GM21528 (cell line): ENCODE data around the gene REG1B.

ENCODE experiments used
- ATAC-seq: cut with Tn5 transposase; IDR thresholded peaks from one replicate; pipeline ENCODE4 v1.9.1; 2021; ENCODE audit warnings: mild to moderate bottlenecking, moderate library complexity; ENCODE audit not compliant: unreplicated experiment, low FRiP score

REG1B gene, protein sequence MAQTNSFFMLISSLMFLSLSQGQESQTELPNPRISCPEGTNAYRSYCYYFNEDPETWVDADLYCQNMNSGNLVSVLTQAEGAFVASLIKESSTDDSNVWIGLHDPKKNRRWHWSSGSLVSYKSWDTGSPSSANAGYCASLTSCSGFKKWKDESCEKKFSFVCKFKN

DNA sequence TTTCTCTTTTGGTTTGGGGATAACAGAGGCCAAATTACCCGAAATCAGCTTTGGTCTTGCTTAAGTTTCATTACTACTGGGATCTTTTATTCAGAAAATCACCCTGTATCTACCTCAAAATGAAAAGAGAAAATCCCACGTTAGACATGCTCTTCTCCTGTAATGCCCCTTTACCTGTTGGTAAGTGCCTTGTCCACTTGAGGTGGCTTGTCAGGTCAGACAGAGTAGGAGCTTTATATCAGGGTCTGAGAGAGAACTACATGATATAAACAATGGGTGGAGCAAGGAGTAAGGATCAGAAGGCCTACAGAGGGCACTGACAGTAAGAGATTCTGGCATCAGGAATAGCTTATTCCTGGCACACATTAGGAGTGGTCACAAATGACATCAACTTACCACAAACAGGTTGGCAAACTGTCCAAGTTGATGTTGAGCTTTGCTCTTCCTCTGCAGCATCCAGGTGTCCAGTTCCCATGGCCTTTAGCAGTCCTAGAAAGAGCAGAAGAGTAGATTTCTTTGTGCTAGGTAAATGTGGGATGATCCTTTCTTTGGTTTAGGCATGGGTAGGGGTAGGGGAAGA, at the start of gene REG1B:
TSS of gene REG1B (minus strand) at position 209 of the 580 bp plus-strand sequence. CDS start 381 bp downstream, outside the sequence.
- ATAC-seq, result no peak

DNA sequence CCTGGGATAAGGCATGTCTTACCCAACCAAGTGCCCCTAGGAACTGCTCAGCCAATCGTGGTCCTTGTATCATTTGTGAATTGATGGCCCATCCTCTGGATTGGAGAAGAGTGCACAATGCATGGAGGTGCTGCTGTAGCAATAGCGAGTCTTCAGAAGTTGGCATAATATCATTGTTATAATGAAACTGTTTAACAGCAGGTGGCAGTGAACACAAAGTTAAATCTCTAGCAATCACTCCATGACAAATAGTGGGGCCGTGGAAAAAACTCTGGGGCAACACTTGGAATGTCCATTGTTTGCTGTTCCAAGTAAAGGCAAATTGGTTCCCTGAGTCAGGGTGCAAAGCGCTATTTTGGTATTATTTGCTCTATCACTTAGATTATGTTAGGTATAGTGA, 43.9 kb upstream of the REG1B start:
- ATAC-seq, result no peak

DNA sequence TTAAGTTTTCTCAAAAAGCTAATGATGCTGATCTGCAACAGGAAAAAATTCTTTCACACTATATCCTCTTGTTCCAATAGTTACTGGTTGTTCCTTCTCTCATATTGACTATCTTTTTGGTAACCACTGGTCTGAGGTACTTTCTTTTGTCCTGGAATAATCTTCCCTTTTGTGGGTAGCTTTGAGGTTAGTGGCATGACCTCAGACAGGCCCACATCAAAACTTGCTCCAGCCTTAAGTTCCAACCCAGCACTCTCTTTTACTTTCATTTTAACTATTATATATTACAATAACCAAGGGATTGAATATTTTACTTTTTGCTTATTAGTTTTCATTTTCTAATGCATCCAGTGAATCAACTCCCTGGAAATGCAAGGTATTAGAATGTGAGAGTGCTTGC, 42.0 kb upstream of the REG1B start:
- ATAC-seq, result no peak

DNA sequence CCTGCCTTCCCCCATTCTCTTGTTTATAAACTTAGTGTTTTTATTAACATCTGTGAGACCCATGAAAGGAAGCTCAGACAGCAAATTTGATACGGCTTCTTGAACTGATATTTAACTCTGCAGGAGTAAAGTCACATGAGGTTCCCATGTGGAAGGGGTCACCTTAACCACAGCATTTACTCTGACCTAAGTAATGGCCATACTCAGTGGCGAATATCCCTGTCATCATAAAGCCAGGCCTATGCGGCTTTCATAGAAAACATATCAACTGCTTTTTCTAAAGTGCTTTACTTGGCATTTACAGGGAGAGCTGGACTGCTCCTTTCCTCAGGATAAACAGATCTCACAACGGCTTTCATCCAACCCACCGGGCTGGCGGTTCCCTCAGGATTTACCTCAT, 41.5 kb upstream of the REG1B start:
- ATAC-seq, result no peak

DNA sequence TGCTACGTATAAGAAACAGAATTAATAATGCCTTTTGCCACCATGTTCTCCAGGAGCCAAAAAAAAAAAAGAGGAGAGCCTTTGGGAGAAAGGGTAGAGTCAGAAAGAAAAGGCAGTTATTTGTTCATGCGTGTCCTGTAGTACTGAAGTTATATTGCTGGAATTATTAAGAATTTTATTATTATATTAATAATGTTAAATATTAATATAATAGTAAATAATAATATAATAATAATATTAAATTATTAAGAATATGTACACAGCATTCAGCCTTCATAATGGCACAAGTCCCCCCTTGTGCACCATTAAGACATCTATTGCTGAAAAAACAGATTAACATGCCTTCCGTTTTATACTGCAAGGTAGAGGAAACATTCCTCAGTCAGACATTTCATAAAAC, 40.6 kb upstream of the REG1B start:
- no peak for ATAC-seq

DNA sequence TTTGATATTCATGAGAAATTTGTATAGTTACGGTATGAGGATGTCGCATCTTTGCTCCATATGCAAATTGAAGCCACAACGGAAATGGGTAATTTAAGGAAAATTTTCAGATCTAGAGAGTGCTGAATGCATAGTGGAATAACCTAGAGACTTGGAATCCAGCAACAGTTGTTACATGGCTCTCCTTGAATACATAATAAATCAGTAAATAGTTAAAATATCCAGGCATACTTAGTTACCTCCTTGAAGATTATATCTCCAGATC, 37.9 kb upstream of the REG1B start:
- ATAC-seq, result no peak

DNA sequence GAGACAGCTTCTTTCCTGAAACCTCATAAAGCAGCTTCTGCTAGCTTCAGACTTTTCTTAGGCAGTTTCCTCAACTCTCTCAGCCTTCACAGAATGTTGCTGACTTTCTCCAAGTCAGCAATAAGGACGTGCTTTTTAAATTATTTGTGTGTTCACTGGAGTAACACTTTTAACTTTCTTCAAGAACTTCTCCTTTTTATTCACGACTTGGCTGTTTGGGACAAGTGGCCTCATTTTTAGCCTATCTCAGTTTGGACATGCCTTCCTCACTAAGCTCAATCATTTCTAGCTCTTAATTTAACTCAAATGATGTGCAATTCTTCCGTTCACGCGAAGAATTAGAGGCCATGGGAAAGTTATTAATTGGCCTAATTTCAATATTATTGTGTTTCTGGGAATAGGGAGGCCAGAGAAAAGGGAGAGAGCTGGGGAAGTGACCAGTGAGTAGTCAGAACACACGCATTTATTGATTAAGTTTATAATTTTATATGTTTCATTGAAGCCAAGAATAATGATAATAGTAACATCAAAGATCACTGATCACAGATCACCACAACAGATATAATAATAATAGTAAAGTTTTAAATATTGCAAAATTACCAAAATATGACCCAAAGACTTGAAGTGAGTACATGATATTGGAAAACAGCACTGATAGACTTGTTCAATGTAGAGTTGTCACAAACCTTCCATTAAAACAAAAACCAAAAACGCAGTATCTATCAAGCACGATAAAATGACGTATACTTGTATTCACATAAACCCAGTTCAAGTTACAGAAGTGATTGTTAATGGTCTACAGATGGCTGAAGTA, 37.3 kb upstream of the REG1B start:
- ATAC-seq, result no peak

DNA sequence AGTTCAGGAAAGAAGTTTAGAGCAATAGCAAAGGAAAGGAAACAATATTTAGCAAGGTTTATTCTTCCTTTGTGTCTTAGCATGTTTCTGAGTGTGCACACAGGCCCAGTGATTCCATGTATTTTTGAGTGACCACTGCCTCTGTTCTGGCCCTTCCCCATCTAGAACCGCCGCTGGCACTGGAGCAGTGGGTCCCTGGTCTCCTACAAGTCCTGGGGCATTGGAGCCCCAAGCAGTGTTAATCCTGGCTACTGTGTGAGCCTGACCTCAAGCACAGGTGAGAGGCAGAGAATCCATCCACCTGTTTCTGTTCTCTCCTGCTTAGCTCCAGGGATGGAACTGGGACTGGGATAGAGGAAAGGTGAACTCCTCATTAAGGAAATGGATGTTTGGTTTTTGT, 34.9 kb upstream of the REG1B start:
- no peak for ATAC-seq

DNA sequence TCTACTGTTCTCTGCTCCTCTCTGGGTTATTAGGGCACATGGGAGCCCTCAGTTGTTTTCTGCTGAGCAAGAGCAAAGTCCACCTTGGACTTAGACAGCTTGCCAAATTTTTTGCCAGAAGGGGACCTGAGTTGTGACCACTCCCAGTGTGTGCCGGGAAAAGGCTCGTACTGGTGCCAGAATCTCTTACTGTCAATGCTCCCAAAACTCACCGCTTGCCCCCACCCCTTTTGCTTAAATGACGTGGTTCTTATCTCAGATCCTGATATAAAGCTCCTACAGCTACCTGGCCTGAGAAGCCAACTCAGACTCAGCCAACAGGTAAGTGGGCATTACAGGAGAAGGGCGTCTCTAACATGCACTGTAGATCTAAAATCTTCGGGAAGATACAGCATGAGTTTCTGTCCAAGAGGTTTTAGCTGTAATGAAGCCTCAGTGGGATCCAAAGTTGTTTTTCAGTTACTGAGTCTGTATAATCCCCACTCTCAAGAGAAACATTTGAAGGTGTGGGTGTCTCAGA, 32.5 kb upstream of the REG1B start, which contains the start of gene REG1A:
TSS of gene REG1A (plus strand) at position 295 of the 520 bp plus-strand sequence. CDS start 374 bp downstream, outside the sequence.
- ATAC-seq, result no peak

DNA sequence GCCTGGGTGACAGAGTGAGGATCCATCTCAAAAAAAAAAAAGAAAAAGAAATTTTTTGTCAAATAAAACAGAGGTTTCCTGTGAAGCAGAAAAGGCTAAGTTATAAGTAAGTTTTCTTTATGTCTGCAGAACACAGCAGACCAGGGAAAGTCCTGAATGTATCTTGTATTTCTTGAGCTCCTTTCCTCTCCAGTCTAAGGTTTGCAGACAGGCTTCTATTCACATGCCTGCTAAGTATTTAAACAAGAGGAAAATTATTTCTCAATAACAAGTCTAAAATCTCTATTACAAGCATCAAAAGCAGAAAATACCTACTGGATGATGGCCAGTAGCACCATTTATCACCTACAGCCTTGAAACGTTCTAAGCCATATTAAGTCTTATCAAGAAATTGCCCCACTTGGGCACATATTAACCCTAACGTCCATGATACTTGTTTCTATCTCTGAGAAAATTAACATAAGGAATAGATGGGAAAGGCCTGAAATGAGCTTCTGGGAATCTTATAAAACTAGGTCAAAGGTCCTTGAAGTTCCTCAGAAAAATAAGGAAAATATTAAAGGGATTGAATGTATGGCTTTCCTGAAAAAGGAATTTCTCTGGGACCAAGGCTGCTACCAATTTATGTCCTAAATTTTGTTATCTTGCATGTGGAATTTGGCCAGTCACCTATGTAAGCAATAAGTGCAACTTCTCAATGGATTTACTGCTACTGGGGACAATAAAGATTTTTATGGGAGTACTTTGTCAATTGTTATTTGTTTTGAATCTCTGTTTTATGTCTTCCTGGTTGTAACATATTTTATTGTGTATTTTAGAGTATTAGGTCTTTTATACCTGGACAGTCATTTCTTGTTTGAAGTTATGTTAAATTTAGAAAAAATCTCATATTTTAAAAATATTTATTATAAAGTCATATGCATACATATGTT, 29.5 kb upstream of the REG1B start:
- no peak for ATAC-seq

DNA sequence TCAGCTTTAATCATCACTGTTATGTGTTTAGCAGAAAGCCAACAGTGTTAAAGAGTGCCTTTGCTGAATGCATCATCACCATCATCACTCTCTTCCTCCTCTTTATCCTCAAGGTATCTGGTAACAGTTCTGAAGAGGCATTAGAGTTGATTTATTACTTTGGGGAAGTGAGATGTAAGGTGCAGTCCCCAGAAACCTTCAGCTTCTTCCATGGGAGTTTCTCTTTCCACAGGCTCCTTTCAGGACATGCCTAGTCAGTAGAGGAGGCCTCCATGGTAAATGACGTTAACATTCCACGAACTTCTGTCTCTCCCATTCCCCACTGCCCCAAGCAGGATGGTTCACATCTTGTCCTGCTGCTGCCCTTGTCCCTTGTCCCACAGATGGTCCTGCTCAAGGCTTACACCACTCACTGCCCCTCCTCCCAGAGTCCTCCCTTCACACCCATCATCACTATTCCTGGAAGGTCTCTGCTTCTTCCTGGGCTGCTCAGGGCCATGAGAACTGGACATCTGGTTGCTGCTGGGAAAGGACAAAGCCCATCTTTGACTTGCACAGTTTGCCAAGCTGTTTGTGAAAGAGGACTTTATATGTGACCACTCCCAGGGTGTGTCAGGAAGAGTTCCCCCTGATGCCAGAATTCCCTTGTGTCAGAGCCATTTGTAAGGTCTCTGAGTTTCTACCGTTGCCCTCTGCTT, 27.2 kb upstream of the REG1B start:
- no peak for ATAC-seq

DNA sequence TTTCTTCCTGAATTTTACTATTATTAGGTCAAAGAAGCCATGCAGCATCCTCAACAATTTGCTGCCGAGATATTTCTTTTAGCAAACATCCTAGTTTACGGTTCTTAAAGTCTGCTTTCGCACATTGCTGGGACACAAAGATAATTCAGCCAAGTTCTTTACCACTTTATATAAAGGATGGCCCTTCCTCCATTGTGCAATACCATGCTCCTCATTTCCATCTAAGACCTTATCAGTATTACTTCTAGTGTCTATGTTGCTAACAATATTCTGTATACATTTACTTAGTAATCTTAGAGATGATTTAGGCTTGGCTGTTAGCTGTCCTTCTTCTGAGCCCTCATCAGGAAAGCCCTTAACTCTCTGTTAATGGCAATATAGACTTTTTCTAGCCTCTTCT, 24.5 kb upstream of the REG1B start:
- ATAC-seq, result no peak

DNA sequence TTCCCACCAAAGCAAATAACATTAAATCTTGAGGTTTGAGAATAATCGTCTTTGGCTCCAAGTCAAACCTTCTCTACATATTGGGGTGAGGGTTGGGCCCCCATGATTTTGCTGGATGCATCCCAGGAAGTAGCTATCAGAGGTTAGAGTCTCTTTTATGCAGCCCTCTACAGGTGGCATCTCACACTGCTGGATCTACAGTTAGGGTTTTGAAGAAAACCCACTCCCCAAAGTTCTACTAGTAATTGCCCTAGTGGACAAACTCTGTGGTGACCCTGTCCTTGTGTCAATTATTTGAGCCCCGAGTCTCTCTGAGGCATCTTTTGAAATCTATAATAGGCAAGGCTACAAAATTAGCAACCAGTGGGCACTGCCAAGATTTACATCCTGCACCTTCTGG, 17.5 kb upstream of the REG1B start:
- no peak for ATAC-seq

DNA sequence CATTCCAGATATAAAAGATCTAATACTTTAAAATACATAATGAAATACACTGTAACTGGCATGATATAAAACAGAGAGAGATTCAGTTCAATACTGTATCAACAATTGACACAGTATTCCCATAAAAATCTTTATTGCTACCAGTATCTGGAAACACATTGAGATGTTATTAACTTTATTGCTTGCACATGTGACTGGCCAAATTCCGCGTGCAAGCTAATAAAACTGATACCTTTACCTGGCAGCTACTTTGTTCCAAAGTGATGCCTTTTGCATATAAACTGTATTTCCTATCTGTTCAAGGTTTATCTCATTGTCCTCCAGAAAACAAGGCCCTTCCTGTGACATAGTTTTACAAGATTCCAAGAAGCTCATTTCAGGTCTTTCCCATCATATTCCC, 15.4 kb upstream of the REG1B start:
- ATAC-seq, result no peak

DNA sequence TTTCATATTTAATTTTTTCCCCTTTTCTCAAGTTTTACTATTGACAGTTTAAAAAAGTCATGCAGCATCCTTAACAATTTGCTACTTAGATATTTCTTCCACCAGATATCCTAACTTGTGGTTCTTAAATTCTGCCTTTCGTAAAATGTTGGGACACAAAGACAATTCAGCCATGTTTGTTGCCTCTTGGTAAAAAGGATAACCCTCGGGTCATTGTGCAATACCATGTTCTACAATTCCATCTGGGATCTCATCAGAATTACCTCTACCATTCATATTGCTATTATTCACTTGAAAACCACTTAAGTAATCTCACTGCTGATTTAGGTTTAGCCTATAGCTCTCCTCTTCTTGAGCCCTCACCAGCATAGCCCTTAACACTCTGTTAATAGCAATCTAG, 13.2 kb upstream of the REG1B start:
- ATAC-seq, result no peak

DNA sequence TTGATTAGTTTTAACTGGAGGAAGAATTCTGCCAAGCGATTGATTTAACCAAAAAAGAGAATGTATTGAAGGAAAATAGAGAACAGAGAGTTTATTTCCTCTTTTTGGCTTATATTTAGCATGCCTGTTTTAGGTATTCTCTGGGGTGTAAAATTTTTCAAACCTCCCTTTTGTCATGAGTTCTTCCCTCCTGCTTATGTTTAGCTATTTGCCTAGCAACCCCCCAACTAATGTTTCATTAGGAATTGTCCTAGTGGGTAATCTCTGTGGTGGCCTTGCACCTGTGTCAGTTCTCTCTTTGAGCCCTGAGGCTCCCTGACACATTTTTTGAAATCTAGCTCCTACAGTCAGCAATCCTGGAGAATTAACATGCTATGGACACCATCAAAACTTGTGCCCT, 12.5 kb upstream of the REG1B start:
- no peak for ATAC-seq

DNA sequence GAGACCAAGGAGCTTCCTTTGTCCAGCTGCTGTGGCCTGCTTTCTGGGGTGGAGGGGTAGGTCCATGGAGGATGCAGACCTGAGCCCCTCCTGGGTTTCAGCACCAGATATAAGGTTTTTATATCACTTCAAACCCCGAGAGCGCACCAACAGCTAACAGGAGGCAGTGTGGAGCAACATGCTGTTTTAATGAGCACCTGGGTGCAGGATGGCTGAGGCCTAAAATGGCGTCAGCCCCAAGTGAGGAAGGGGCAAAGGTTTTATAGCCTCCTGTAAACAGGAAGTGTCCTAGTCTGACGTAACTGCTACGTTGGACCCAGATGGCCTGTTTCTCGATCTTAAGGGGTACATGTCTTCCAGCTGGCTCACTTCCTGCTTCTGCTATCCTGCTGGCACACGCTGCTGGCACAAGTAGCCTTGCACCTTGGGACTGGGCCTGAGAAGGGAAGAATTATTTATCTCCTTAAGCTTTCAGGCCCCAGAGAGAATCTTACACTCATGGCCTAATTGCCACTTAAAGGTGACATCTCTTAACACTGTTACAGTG, 11.4 kb upstream of the REG1B start:
- ATAC-seq, result no peak

DNA sequence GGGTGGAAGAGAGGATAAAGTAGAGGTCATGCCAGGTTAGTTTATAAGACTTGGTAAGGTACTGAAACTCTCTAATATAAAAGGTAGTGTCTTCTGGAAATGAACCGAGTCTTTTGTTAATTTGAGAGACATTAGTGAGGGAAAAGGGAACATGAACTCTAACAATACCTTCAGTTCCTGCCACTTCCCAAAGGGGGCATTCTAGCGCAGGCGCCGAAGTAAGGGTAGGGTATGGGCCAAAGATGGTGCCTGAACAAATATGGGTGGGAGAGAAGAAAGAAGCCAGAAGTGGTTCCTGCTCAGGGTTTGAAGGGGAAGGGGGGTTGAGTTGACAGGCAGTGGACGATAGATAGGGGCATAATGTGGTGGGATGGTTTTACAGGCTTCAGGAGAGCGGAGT, 10.1 kb upstream of the REG1B start:
- no peak for ATAC-seq

DNA sequence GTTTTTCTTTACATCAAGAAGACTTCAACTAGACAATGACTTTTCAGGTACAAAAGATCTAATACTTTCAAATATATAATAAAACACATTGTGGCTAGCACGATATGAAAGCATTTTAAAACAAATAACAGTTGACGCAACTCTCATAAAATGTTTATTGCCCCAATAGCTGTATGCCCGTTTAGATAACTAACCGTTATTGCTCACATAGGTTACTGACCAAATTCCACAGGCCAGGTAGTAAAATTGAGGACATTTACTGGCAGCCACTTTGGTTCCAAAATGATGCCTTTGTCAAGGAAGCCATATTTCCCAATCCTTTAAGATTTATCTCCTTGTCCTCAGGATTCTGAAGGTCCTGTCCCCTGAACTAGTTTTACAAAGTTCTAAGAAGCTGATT, 2.9 kb upstream of the REG1B start:
- no peak for ATAC-seq

DNA sequence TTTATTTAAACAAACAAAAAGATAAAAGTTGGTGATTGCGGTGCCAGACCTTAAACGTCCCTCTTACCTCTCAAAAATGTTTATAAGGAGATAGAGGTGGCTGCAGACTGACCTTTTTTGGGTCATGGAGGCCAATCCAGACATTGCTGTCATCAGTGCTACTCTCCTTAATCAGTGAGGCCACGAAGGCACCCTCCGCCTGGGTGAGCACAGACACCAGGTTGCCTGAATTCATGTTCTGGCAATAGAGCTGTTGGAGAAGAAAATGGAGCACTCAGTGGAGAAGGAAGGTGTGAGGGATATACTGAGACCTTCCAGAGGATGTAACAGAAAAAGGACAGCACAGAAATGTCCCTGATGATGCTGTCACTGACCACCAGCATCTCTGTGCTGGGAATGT, 1.5 kb downstream of the REG1B start:
- no peak for ATAC-seq
